Liver (tissue), 9 donors: ENCODE measurements around the gene GUK1. TPM values are rescaled to one million over a fixed set of nuclear protein-coding genes. Genes with fewer than 3 reads are reported as not detected.

Experiments
- DNase-seq: peaks from one replicate; pipeline ENCODE4 v3.0.0-alpha.2; 2017; ENCODE audit warnings: low spot score
- H3K27ac ChIP-seq, 2 donors: one replicate each; pipeline ENCODE4 v1.7.0; 2013; ENCODE audit warnings: inconsistent platforms in 2 of 2, low read length in 2 of 2, control low read depth in 1 of 2, low read depth in 1 of 2, mild to moderate bottlenecking in 1 of 2
- H3K27me3 ChIP-seq, 4 donors: one replicate each; pipeline versions ENCODE4 v1.6.1 to v1.7.0; 2013; ENCODE audit warnings: low read length in 3 of 4, inconsistent platforms in 1 of 4, mild to moderate bottlenecking in 1 of 4, moderate library complexity in 1 of 4; ENCODE audit not compliant: control insufficient read depth in 4 of 4, insufficient read depth in 4 of 4
- H3K36me3 ChIP-seq, 4 donors: one replicate each; pipeline versions ENCODE4 v1.6.1 to v1.7.0; 2013; ENCODE audit warnings: low read length in 3 of 4, mild to moderate bottlenecking in 3 of 4, low read depth in 1 of 4, moderate library complexity in 1 of 4; ENCODE audit not compliant: control insufficient read depth in 4 of 4, insufficient read depth in 3 of 4
- H3K4me1 ChIP-seq, 4 donors: one replicate each; pipeline versions ENCODE4 v1.6.1 to v1.7.0; 2013; ENCODE audit warnings: low read length in 3 of 4, mild to moderate bottlenecking in 3 of 4, moderate library complexity in 1 of 4; ENCODE audit not compliant: control insufficient read depth in 4 of 4, insufficient read depth in 4 of 4
- H3K4me3 ChIP-seq, 3 donors: one replicate each; pipeline versions ENCODE4 v1.6.1 to v1.7.0; 2013; ENCODE audit warnings: low read length in 3 of 3, control low read depth in 1 of 3, low read depth in 1 of 3, mild to moderate bottlenecking in 1 of 3
- H3K9ac ChIP-seq, 2 donors: one replicate each; pipeline ENCODE4 v1.7.0; 2013; ENCODE audit warnings: low read length in 2 of 2, mild to moderate bottlenecking in 2 of 2, moderate library complexity in 2 of 2, control low read depth in 1 of 2, low read depth in 1 of 2
- H3K9me3 ChIP-seq, 4 donors: one replicate each; pipeline versions ENCODE4 v1.6.1 to v1.7.0; 2013; ENCODE audit warnings: low read length in 3 of 4; ENCODE audit not compliant: control insufficient read depth in 4 of 4
- ATF3 ChIP-seq: IDR thresholded peaks from 2 replicates; pipeline ENCODE4 v1.6.1; 2016; ENCODE audit warnings: antibody characterized with exemption
- EGR1 ChIP-seq, 2 donors: IDR thresholded peaks; 2 replicates each; pipeline ENCODE4 v1.6.1; 2016 to 2018; ENCODE audit warnings: antibody characterized with exemption in 2 of 2, low read depth in 2 of 2
- FOXA2 ChIP-seq: IDR thresholded peaks from 2 replicates; pipeline ENCODE4 v1.6.1; 2016; ENCODE audit warnings: antibody characterized with exemption
- GABPA ChIP-seq, 2 donors: IDR thresholded peaks in 1 of 2; conservative IDR thresholded peaks in 1 of 2; 2 replicates each; pipeline ENCODE4 v1.6.1; 2016; ENCODE audit warnings: antibody characterized with exemption in 2 of 2, mild to moderate bottlenecking in 1 of 2, moderate library complexity in 1 of 2
- HNF4G ChIP-seq: IDR thresholded peaks from 2 replicates; pipeline ENCODE4 v1.6.1; 2016; ENCODE audit warnings: antibody characterized with exemption
- JUND ChIP-seq, 2 donors: IDR thresholded peaks; 2 replicates each; pipeline ENCODE4 v1.6.1; 2016; ENCODE audit warnings: antibody characterized with exemption in 2 of 2
- MAX ChIP-seq: IDR thresholded peaks from 2 replicates; pipeline ENCODE4 v1.6.1; 2016; ENCODE audit warnings: antibody characterized with exemption
- NR2F2 ChIP-seq: IDR thresholded peaks from 2 replicates; pipeline ENCODE4 v1.6.1; 2016; ENCODE audit warnings: antibody characterized with exemption
- RAD21 ChIP-seq, 2 donors: IDR thresholded peaks; 2 replicates each; pipeline ENCODE4 v1.6.1; 2016; ENCODE audit warnings: antibody characterized with exemption in 2 of 2, mild to moderate bottlenecking in 2 of 2
- RXRA ChIP-seq, 2 donors: IDR thresholded peaks; 2 replicates each; pipeline ENCODE4 v1.6.1; 2017 to 2018; ENCODE audit warnings: antibody characterized with exemption in 2 of 2, mild to moderate bottlenecking in 1 of 2
- TAF1 ChIP-seq: conservative IDR thresholded peaks from 2 replicates; pipeline ENCODE4 v1.6.1; 2016; ENCODE audit warnings: antibody characterized with exemption, mild to moderate bottlenecking
- ZBTB33 ChIP-seq: IDR thresholded peaks from 2 replicates; pipeline ENCODE4 v1.6.1; 2016; ENCODE audit warnings: antibody characterized with exemption
- WGBS: extraction: QIAGEN DNeasy Blood & Tissue Kit; methylation state at CpG from one replicate; pipeline ENCODE4 v1.1.7; 2013; 5-methylcytosine and 5-hydroxymethylcytosine counted together
- polyA plus RNA-seq, 2 donors: library from polyadenylated mRNA; stranded (reverse) in 1 of 2; unstranded in 1 of 2; fragments of 200-250 nt in 1 of 2; fragments of >200 nt in 1 of 2; fragmentation: Nextera tagmentation in 1 of 2; extraction: Ambion mirVana in 1 of 2; gene quantifications; one replicate each; pipeline versions ENCODE4 v1.2.1 to v1.2.3, GENCODE V29; 2013 to 2015
- total RNA-seq, 2 donors: library from RNA; depleted of rRNA; stranded (reverse); fragments of >200 nt; gene quantifications; one replicate each; pipeline ENCODE4 v1.2.3, GENCODE V29; 2014
- TF ChIP-seq, protein P1 (sequence below): IDR thresholded peaks from 2 replicates; pipeline ENCODE4 v1.6.1; 2016; ENCODE audit warnings: antibody characterized with exemption, mild to moderate bottlenecking
- TF ChIP-seq, protein P2 (sequence below): fragments of 150-350 bp; IDR thresholded peaks from 2 replicates; pipeline ENCODE4 v1.5.1; 2017; ENCODE audit warnings: improper control_type of control experiment, low read depth, low read length; ENCODE audit not compliant: missing input control
- donor health status: healthy.
- donor health status: healthy.
- donor health status: healthy.
- donor health status: healthy.
- donor health status: healthy.

The GUK1 gene
- total and polyA plus RNA-seq, 4 donors = 147 to 251 (median 216) TPM

- Histone ChIP-seq H3K4me3 (no peak overlapping the region), H3K9ac (no peak overlapping the region), H3K36me3 (peaks cover 0 to 7% (median 4%) of the 10 kb centered on the region in 4 donors), H3K9me3 (no peaks in the 10 kb centered on the region), H3K4me1 (no peaks in the 10 kb centered on the region), H3K27ac (no peak overlapping the region), H3K27me3 (no peaks in the 10 kb centered on the region)
- TF ChIP-seq ATF3 = no peak
- TF ChIP-seq, protein P1, sequence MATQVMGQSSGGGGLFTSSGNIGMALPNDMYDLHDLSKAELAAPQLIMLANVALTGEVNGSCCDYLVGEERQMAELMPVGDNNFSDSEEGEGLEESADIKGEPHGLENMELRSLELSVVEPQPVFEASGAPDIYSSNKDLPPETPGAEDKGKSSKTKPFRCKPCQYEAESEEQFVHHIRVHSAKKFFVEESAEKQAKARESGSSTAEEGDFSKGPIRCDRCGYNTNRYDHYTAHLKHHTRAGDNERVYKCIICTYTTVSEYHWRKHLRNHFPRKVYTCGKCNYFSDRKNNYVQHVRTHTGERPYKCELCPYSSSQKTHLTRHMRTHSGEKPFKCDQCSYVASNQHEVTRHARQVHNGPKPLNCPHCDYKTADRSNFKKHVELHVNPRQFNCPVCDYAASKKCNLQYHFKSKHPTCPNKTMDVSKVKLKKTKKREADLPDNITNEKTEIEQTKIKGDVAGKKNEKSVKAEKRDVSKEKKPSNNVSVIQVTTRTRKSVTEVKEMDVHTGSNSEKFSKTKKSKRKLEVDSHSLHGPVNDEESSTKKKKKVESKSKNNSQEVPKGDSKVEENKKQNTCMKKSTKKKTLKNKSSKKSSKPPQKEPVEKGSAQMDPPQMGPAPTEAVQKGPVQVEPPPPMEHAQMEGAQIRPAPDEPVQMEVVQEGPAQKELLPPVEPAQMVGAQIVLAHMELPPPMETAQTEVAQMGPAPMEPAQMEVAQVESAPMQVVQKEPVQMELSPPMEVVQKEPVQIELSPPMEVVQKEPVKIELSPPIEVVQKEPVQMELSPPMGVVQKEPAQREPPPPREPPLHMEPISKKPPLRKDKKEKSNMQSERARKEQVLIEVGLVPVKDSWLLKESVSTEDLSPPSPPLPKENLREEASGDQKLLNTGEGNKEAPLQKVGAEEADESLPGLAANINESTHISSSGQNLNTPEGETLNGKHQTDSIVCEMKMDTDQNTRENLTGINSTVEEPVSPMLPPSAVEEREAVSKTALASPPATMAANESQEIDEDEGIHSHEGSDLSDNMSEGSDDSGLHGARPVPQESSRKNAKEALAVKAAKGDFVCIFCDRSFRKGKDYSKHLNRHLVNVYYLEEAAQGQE = no peak
- 90% methylated on average over 52 of the region's 52 CpGs for WGBS
- DNase-seq = peak; percentile 80
Measured at GRCh38 chr1:228174482-228175315, 34.6 kb downstream of the GUK1 start.

GRCh38 chr1:228175316-228176023, 35.4 kb downstream of the GUK1 start:
- DNase-seq = no peak
- Histone ChIP-seq H3K27me3 (no peaks in the 10 kb centered on the region), H3K36me3 (peaks cover 0 to 7% (median 4%) of the 10 kb centered on the region in 4 donors), H3K9me3 (no peaks in the 10 kb centered on the region), H3K4me1 (no peaks in the 10 kb centered on the region), H3K9ac (no peak overlapping the region), H3K4me3 (no peak overlapping the region), H3K27ac (no peak overlapping the region)
- TF ChIP-seq, protein P1 = no peak
- TF ChIP-seq ZBTB33 = no peak
- no peak for TF ChIP-seq JUND (IDR thresholded peaks at IDR 0.05)
- TF ChIP-seq NR2F2 = no peak
- TF ChIP-seq RXRA (IDR thresholded peaks at IDR 0.05) = no peak
- TF ChIP-seq RAD21 (IDR thresholded peaks at IDR 0.05) = no peak
- TF ChIP-seq TAF1 = no peak
- TF ChIP-seq FOXA2 = no peak
- TF ChIP-seq, protein P2, sequence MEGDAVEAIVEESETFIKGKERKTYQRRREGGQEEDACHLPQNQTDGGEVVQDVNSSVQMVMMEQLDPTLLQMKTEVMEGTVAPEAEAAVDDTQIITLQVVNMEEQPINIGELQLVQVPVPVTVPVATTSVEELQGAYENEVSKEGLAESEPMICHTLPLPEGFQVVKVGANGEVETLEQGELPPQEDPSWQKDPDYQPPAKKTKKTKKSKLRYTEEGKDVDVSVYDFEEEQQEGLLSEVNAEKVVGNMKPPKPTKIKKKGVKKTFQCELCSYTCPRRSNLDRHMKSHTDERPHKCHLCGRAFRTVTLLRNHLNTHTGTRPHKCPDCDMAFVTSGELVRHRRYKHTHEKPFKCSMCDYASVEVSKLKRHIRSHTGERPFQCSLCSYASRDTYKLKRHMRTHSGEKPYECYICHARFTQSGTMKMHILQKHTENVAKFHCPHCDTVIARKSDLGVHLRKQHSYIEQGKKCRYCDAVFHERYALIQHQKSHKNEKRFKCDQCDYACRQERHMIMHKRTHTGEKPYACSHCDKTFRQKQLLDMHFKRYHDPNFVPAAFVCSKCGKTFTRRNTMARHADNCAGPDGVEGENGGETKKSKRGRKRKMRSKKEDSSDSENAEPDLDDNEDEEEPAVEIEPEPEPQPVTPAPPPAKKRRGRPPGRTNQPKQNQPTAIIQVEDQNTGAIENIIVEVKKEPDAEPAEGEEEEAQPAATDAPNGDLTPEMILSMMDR = no peak
- TF ChIP-seq ATF3 = no peak
- TF ChIP-seq EGR1 (IDR thresholded peaks at IDR 0.05; ENCODE audit: low read depth in 2 of 2) = no peak
- TF ChIP-seq MAX = no peak
- no peak for TF ChIP-seq HNF4G
- no peak for TF ChIP-seq GABPA (IDR thresholded peaks at IDR 0.05 in 1 of 2, conservative IDR thresholded peaks at IDR 0.05 in 1 of 2)
- WGBS = 96% methylated on average over 18 of the region's 18 CpGs
